ENCODE results near the gene SETDB2.
"Not testable (repeated sequence)": the region's sequence is repeated elsewhere in the genome, so short reads cannot be mapped to it uniquely, and the experiment has no call there.

The SETDB2 gene

GRCh38 chr13:49481788-49482187, 37.7 kb downstream of the SETDB2 start:
- no peak overlapping the region for H3K27ac Mint-ChIP-seq
- H3K4me3 Mint-ChIP-seq = no peak overlapping the region
- peaks cover 29% of the 10 kb centered on the region for H3K36me3 Mint-ChIP-seq (ENCODE audit: low read depth)
- H3K9me3 Mint-ChIP-seq = no peaks in the 10 kb centered on the region
- no peaks in the 10 kb centered on the region for H3K27me3 Mint-ChIP-seq (ENCODE audit: low read depth)
- TF ChIP-seq, protein P1, sequence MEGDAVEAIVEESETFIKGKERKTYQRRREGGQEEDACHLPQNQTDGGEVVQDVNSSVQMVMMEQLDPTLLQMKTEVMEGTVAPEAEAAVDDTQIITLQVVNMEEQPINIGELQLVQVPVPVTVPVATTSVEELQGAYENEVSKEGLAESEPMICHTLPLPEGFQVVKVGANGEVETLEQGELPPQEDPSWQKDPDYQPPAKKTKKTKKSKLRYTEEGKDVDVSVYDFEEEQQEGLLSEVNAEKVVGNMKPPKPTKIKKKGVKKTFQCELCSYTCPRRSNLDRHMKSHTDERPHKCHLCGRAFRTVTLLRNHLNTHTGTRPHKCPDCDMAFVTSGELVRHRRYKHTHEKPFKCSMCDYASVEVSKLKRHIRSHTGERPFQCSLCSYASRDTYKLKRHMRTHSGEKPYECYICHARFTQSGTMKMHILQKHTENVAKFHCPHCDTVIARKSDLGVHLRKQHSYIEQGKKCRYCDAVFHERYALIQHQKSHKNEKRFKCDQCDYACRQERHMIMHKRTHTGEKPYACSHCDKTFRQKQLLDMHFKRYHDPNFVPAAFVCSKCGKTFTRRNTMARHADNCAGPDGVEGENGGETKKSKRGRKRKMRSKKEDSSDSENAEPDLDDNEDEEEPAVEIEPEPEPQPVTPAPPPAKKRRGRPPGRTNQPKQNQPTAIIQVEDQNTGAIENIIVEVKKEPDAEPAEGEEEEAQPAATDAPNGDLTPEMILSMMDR (IDR thresholded peaks at IDR 0.05; ENCODE audit: unreplicated experiment in 3 of 3) = no peak
- no peaks in the 10 kb centered on the region for H3K4me1 Mint-ChIP-seq

- Mint-ChIP-seq H3K27ac (no peak overlapping the region), H3K36me3 (ENCODE audit: low read depth) (peaks cover 33% of the 10 kb centered on the region), H3K4me1 (no peaks in the 10 kb centered on the region), H3K27me3 (ENCODE audit: low read depth) (no peaks in the 10 kb centered on the region), H3K9me3 (no peaks in the 10 kb centered on the region), H3K4me3 (no peak overlapping the region)
- TF ChIP-seq, protein P1 (IDR thresholded peaks at IDR 0.05; ENCODE audit: unreplicated experiment in 3 of 3) = no peak
Measured at GRCh38 chr13:49488563-49488962, 44.5 kb downstream of the SETDB2 start.

DNA sequence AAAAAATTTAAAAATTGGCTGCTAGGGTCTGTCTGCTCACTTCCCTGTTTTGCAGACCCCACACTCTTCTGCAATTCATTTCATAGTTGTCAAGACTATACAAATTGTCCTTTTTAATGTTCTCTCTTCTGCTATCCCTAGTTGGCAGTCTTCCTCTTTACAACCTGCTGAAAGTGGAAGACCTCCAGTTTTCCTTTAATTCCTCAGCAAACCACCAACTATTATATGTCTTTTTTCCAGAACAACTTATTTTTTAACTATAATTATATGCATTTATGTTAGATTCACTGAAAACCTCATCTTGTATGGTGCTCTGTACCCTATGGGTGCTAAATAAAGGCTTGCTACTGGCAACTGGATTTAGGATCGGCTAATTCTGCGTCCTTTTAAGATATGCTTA, 50.6 kb downstream of the SETDB2 start:
- TF ChIP-seq, protein P1 (IDR thresholded peaks at IDR 0.05; ENCODE audit: unreplicated experiment in 3 of 3) = no peak
- H3K27me3 Mint-ChIP-seq (ENCODE audit: low read depth) = no peaks in the 10 kb centered on the region
- H3K4me3 Mint-ChIP-seq = peak overlapping the region; percentile 63 to 94 (median 69)
- no peaks in the 10 kb centered on the region for H3K9me3 Mint-ChIP-seq
- peaks cover 13% of the 10 kb centered on the region for H3K36me3 Mint-ChIP-seq (ENCODE audit: low read depth)
- no peaks in the 10 kb centered on the region for H3K4me1 Mint-ChIP-seq
- no peak overlapping the region for H3K27ac Mint-ChIP-seq

DNA sequence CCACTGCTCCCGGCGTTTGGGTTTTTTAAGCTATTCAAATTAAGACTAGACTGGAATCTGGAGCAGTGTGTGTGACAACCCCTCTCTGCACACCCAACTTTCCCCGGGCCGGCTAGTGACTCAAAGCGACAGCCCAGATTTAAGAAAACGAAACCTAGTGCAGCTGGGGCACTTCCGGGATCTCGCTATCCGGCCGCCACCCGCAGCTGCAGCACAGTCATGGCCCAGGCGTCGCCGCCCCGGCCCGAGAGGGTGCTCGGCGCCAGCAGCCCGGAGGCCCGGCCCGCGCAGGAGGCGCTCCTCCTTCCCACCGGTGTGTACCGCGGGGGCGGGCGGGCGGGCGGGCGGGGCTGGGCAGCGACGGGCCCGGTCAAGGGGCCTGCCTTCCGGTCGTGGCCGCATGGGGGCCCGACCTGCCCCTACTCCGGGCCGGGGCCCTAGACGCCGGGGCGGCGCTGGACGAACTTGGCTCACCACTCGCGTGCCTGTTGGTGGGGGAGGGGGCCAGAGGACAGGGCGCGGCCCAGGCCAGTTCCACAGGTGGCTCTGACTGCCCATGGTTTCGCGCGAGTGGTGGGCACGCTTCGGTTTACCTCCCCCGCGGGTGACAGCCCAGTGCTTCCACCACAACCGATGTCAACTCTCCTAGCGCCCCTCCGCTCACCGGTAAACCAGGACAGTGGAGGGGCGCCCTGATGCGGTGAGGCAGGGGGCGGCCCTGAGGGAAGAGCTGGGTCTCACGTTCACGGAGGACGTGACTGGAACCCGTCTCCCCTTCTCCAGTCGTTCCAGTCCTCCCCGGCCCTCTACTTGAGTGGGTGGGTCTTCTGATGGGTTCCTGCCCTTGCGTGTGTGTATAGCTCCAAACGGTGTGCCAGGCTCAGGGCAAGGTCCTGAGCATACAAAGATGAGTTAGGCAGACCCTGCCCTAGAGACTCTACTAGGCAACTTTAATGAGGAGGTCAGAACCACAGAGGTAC, 52.0 kb downstream of the SETDB2 start, which contains the start of gene PHF11:
TSS of gene PHF11 (plus strand) at position 171 of the 980 bp plus-strand sequence. CDS start at position 220, 49 bp downstream.
- Mint-ChIP-seq H3K36me3 (ENCODE audit: low read depth) (peaks cover 13% of the 10 kb centered on the region), H3K9me3 (no peaks in the 10 kb centered on the region), H3K27me3 (ENCODE audit: low read depth) (no peaks in the 10 kb centered on the region), H3K4me1 (no peaks in the 10 kb centered on the region), H3K27ac (peak within 1 kb of the TSS; percentile 92 to 97 (median 93)), H3K4me3 (peak within 1 kb of the TSS; percentile 92 to 94 (median 94))
- TF ChIP-seq, protein P1 (IDR thresholded peaks at IDR 0.05; ENCODE audit: unreplicated experiment in 3 of 3) = peak in 2 of 3 experiments; percentile 8 to 27

DNA sequence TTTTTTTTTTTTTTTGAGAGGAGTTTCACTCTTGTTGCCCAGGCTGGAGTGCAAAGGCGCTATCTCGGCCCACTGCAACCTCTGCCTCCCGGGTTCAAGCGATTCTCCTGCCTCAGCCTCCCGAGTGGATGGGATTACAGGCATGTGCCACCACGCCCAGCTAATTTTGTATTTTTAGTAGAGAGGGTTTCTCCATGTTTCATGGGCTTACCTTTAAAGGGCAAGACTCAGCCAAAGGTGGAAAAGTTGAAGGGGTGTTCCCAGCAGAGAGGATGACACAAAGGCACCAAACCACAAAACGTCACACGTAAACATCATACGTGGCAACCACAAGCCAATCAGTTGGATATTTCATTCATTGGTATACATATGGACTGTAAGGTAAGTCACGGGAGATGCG, 52.8 kb downstream of the SETDB2 start:
- H3K4me1 Mint-ChIP-seq; H3K36me3 Mint-ChIP-seq (ENCODE audit: low read depth); H3K9me3 Mint-ChIP-seq; H3K27me3 Mint-ChIP-seq (ENCODE audit: low read depth): not testable (repeated sequence)
- H3K27ac Mint-ChIP-seq = peak overlapping the region; percentile 76 to 97 (median 91)
- peak overlapping the region; percentile 80 to 88 (median 84) for H3K4me3 Mint-ChIP-seq

- no peaks in the 10 kb centered on the region for H3K9me3 Mint-ChIP-seq
- TF ChIP-seq, protein P1 (IDR thresholded peaks at IDR 0.05; ENCODE audit: unreplicated experiment in 3 of 3) = no peak
- no peaks in the 10 kb centered on the region for H3K4me1 Mint-ChIP-seq
Measured at GRCh38 chr13:49497272-49497671, 53.2 kb downstream of the SETDB2 start.

More at GRCh38 chr13:49497272-49497671, 53.2 kb downstream of the SETDB2 start:
- H3K4me3 Mint-ChIP-seq = peak overlapping the region; percentile 80 to 88 (median 84)
- peak overlapping the region; percentile 33 to 91 (median 76) for H3K27ac Mint-ChIP-seq
- no peaks in the 10 kb centered on the region for H3K27me3 Mint-ChIP-seq (ENCODE audit: low read depth)
- H3K36me3 Mint-ChIP-seq (ENCODE audit: low read depth) = peaks cover 6% of the 10 kb centered on the region
